Measurements from ENCODE around the gene VAX1.

- TF ChIP-seq POLR2A (IDR thresholded peaks at IDR 0.05; ENCODE audit: low read depth, low read length) (no peak), BHLHE40 (IDR thresholded peaks at IDR 0.05; ENCODE audit: low read depth, low read length) (no peak), CTCF (conservative IDR thresholded peaks at IDR 0.05; ENCODE audit: low read depth, low read length) (no peak), RCOR1 (IDR thresholded peaks at IDR 0.05; ENCODE audit: insufficient replicate concordance, low read length) (no peak), CEBPB (IDR thresholded peaks at IDR 0.05; ENCODE audit: low read depth, low read length) (no peak), FOS (IDR thresholded peaks at IDR 0.05; ENCODE audit: low read depth, low read length) (no peak), MAZ (IDR thresholded peaks at IDR 0.05; ENCODE audit: borderline replicate concordance, low read depth, low read length) (no peak), ELK1 (IDR thresholded peaks at IDR 0.05; ENCODE audit: borderline replicate concordance, low read depth, low read length) (no peak), RAD21 (IDR thresholded peaks at IDR 0.05; ENCODE audit: low read length) (no peak), SMC3 (IDR thresholded peaks at IDR 0.05; ENCODE audit: low read depth, low read length) (no peak)
Measured at GRCh38 chr10:117169480-117169879, 31.4 kb upstream of the VAX1 start.
